WTC11 (cell line): ENCODE measurements around the gene SPDL1. TPM values are rescaled to one million over a fixed set of nuclear protein-coding genes. Genes with fewer than 3 reads are reported as not detected.

Source experiments
- ATAC-seq: fragments of 200-7000 bp; cut with Tn5 transposase; 2 replicates; pipeline ENCODE4 v1.10.0; 2021; ENCODE audit warnings: mild to moderate bottlenecking, moderate library complexity
- CTCF ChIA-PET: fragments of 300-600 bp; sonication (Branson Sonifier 250); formaldehyde crosslinking; loops from one replicate; lab custom pipeline; 2021; ENCODE audit warnings: antibody characterized with exemption; lab: Charles Lee
- POLR2A ChIA-PET: fragments of 350-600 bp; sonication (Branson Sonifier 250); formaldehyde crosslinking; loops from one replicate; lab custom pipeline; 2021; ENCODE audit warnings: antibody characterized with exemption; lab: Charles Lee
- DNase-seq: peaks from one replicate; pipeline ENCODE4 v3.0.0; 2021; ENCODE audit warnings: low spot score
- H3K27ac Mint-ChIP-seq: 2 replicates; pipeline ENCODE4 v1.8.0; 2021; ENCODE audit warnings: mixed read lengths
- H3K27me3 Mint-ChIP-seq: 2 replicates; pipeline ENCODE4 v1.8.0; 2021; ENCODE audit warnings: low read depth, mild to moderate bottlenecking, moderate library complexity, mixed read lengths
- H3K36me3 Mint-ChIP-seq: 2 replicates; pipeline ENCODE4 v1.8.0; 2021; ENCODE audit warnings: mixed read lengths
- H3K4me1 Mint-ChIP-seq: 2 replicates; pipeline ENCODE4 v1.8.0; 2022; ENCODE audit warnings: mixed read lengths
- H3K4me3 Mint-ChIP-seq: 2 replicates; pipeline ENCODE4 v1.8.0; 2021; ENCODE audit warnings: mild to moderate bottlenecking, moderate library complexity, mixed read lengths
- H3K9me3 Mint-ChIP-seq: 2 replicates; pipeline ENCODE4 v1.8.0; 2021; ENCODE audit warnings: mixed read lengths
- ATF1 ChIP-seq: sonication (generic); formaldehyde crosslinking; IDR thresholded peaks from 2 replicates; pipeline ENCODE4 v1.8.1; 2023; ENCODE audit warnings: mild to moderate bottlenecking, moderate library complexity, missing genetic modification reagents
- EMX1 ChIP-seq: fragments of 250-450 bp; sonication (Bioruptor Pico); IDR thresholded peaks from 2 replicates; pipeline ENCODE4 v1.8.0; 2021; ENCODE audit warnings: mild to moderate bottlenecking
- ETV6 ChIP-seq: sonication (generic); formaldehyde crosslinking; IDR thresholded peaks from 2 replicates; pipeline ENCODE4 v1.8.1; 2022; ENCODE audit warnings: mild to moderate bottlenecking, missing genetic modification reagents
- FOXP1 ChIP-seq: sonication (generic); formaldehyde crosslinking; IDR thresholded peaks from 2 replicates; pipeline ENCODE4 v1.8.0; 2022; ENCODE audit warnings: missing genetic modification reagents, mild to moderate bottlenecking, moderate library complexity, borderline replicate concordance
- GTF2I ChIP-seq: fragments of 250-450 bp; sonication (Bioruptor Pico); conservative IDR thresholded peaks from 2 replicates; pipeline ENCODE4 v1.4.0; 2021; ENCODE audit warnings: mild to moderate bottlenecking
- JAZF1 ChIP-seq: fragments of 250-450 bp; sonication (Bioruptor Pico); IDR thresholded peaks from 2 replicates; pipeline ENCODE4 v1.9.0; 2021; ENCODE audit warnings: moderate library complexity, mild to moderate bottlenecking, inconsistent platforms
- NR3C1 ChIP-seq: sonication (generic); formaldehyde crosslinking; conservative IDR thresholded peaks from 2 replicates; pipeline ENCODE4 v1.8.1; 2023; ENCODE audit warnings: low read depth, mild to moderate bottlenecking, missing genetic modification reagents
- RELA ChIP-seq: sonication (generic); formaldehyde crosslinking; IDR thresholded peaks from 2 replicates; pipeline ENCODE4 v1.8.1; 2022; ENCODE audit warnings: missing genetic modification reagents, mild to moderate bottlenecking, borderline replicate concordance
- TEAD1 ChIP-seq: sonication (generic); formaldehyde crosslinking; IDR thresholded peaks from 2 replicates; pipeline ENCODE4 v1.8.0; 2022; ENCODE audit warnings: mild to moderate bottlenecking, missing genetic modification reagents
- ZBTB21 ChIP-seq: sonication (generic); formaldehyde crosslinking; IDR thresholded peaks from 2 replicates; pipeline ENCODE4 v1.8.1; 2023; ENCODE audit warnings: mild to moderate bottlenecking, missing genetic modification reagents, borderline replicate concordance
- ZNF263 ChIP-seq: sonication (generic); formaldehyde crosslinking; IDR thresholded peaks from 2 replicates; pipeline ENCODE4 v1.8.1; 2022; ENCODE audit warnings: low read depth, mild to moderate bottlenecking, moderate library complexity, missing genetic modification reagents
- ZNF423 ChIP-seq: fragments of 250-450 bp; sonication (Bioruptor Pico); IDR thresholded peaks from 2 replicates; pipeline ENCODE4 v2.1.2; 2022; ENCODE audit warnings: mild to moderate bottlenecking, moderate library complexity
- ZNF671 ChIP-seq: fragments of 250-450 bp; sonication (Bioruptor Pico); IDR thresholded peaks from 2 replicates; pipeline ENCODE4 v1.8.0; 2021; ENCODE audit warnings: mild to moderate bottlenecking
- total RNA-seq: library from RNA; stranded (reverse); gene quantifications from 3 replicates; pipeline ENCODE4 v1.2.3, GENCODE V29; 2021
- TF ChIP-seq, protein P1 (sequence below): fragments of 250-450 bp; sonication (Bioruptor Pico); IDR thresholded peaks from 2 replicates; pipeline ENCODE4 v1.9.0; 2021; ENCODE audit warnings: mild to moderate bottlenecking, borderline replicate concordance
- TF ChIP-seq, protein P2 (sequence below): sonication (generic); formaldehyde crosslinking; conservative IDR thresholded peaks from 2 replicates; pipeline ENCODE4 v1.8.1; 2022; ENCODE audit warnings: mild to moderate bottlenecking, missing genetic modification reagents
- TF ChIP-seq, protein P3 (sequence below): sonication (generic); formaldehyde crosslinking; IDR thresholded peaks from 2 replicates; pipeline ENCODE4 v1.8.0; 2023; ENCODE audit warnings: mild to moderate bottlenecking, missing genetic modification reagents
- TF ChIP-seq, protein P4 (sequence below): sonication (generic); formaldehyde crosslinking; IDR thresholded peaks from 2 replicates; pipeline ENCODE4 v1.8.1; 2023; ENCODE audit warnings: mild to moderate bottlenecking, moderate library complexity, missing genetic modification reagents
- TF ChIP-seq, protein P5 (sequence below): fragments of 250-450 bp; sonication (Bioruptor Pico); conservative IDR thresholded peaks from 2 replicates; pipeline ENCODE4 v1.9.0; 2021; ENCODE audit warnings: mild to moderate bottlenecking
- TF ChIP-seq, protein P6 (sequence below): sonication (generic); formaldehyde crosslinking; IDR thresholded peaks from 2 replicates; pipeline ENCODE4 v1.8.1; 2023; ENCODE audit warnings: mild to moderate bottlenecking, missing genetic modification reagents

SPDL1 gene
- total RNA-seq, 1 experiment from 2014 or later = 35.1 TPM

DNA sequence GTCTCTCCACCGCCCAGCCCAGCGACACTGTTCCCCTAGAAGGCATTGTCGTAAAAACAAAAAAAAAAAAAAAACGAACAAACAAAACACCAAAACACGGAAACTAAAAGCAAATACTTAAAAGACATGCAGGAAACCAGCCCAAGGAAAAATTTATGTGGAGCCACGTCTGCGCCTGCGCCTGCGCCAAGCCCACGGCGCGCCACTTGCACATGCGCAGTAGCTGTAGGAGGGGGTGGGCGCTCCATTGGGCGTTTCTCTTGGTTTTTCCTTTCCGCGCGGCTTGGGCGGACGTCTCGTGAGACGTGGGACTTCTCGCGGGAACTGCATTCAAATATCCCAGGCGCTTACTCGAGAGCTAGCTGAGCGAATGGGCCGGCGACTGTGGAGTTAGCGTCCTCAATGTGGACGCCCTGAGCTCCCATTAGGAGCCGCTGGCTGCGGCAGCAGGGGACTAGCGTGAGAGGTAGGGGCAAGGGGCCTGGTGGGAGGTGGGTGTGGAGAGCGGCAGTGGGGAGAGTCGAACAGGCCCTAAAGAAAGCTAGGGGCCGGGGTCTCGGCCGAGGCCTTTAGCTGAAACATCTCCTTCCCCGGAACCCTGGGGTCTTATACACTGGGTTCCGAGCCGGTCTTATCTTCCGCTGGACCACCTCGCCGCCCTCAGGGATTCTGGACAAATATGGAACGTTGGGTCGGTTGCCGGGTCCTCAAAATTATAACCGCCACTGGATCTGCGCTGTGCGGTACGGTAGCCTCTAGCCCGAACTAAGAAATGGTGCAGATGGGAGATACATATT lies at the start of gene SPDL1 (continued):
- TF ChIP-seq, protein P1, sequence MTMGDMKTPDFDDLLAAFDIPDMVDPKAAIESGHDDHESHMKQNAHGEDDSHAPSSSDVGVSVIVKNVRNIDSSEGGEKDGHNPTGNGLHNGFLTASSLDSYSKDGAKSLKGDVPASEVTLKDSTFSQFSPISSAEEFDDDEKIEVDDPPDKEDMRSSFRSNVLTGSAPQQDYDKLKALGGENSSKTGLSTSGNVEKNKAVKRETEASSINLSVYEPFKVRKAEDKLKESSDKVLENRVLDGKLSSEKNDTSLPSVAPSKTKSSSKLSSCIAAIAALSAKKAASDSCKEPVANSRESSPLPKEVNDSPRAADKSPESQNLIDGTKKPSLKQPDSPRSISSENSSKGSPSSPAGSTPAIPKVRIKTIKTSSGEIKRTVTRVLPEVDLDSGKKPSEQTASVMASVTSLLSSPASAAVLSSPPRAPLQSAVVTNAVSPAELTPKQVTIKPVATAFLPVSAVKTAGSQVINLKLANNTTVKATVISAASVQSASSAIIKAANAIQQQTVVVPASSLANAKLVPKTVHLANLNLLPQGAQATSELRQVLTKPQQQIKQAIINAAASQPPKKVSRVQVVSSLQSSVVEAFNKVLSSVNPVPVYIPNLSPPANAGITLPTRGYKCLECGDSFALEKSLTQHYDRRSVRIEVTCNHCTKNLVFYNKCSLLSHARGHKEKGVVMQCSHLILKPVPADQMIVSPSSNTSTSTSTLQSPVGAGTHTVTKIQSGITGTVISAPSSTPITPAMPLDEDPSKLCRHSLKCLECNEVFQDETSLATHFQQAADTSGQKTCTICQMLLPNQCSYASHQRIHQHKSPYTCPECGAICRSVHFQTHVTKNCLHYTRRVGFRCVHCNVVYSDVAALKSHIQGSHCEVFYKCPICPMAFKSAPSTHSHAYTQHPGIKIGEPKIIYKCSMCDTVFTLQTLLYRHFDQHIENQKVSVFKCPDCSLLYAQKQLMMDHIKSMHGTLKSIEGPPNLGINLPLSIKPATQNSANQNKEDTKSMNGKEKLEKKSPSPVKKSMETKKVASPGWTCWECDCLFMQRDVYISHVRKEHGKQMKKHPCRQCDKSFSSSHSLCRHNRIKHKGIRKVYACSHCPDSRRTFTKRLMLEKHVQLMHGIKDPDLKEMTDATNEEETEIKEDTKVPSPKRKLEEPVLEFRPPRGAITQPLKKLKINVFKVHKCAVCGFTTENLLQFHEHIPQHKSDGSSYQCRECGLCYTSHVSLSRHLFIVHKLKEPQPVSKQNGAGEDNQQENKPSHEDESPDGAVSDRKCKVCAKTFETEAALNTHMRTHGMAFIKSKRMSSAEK (CRISPR knock-in tag) = no peak
- TF ChIP-seq FOXP1 (peak; percentile 51; the same call in 1 of the 2 replicates), NR3C1 (CRISPR knock-in tag) (no peak), EMX1 (no peak), ETV6 (peak; percentile 66), GTF2I (CRISPR knock-in tag) (peak; percentile 64; the same call in 1 of the 2 replicates), TEAD1 (0 out of 2 replicates have a peak, but pooled peaks have one; percentile 41), ZNF671 (CRISPR knock-in tag) (no peak)
- TF ChIP-seq, protein P2, sequence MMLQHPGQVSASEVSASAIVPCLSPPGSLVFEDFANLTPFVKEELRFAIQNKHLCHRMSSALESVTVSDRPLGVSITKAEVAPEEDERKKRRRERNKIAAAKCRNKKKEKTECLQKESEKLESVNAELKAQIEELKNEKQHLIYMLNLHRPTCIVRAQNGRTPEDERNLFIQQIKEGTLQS = no peak
- TF ChIP-seq, protein P3, sequence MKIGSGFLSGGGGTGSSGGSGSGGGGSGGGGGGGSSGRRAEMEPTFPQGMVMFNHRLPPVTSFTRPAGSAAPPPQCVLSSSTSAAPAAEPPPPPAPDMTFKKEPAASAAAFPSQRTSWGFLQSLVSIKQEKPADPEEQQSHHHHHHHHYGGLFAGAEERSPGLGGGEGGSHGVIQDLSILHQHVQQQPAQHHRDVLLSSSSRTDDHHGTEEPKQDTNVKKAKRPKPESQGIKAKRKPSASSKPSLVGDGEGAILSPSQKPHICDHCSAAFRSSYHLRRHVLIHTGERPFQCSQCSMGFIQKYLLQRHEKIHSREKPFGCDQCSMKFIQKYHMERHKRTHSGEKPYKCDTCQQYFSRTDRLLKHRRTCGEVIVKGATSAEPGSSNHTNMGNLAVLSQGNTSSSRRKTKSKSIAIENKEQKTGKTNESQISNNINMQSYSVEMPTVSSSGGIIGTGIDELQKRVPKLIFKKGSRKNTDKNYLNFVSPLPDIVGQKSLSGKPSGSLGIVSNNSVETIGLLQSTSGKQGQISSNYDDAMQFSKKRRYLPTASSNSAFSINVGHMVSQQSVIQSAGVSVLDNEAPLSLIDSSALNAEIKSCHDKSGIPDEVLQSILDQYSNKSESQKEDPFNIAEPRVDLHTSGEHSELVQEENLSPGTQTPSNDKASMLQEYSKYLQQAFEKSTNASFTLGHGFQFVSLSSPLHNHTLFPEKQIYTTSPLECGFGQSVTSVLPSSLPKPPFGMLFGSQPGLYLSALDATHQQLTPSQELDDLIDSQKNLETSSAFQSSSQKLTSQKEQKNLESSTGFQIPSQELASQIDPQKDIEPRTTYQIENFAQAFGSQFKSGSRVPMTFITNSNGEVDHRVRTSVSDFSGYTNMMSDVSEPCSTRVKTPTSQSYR = no peak

DNA sequence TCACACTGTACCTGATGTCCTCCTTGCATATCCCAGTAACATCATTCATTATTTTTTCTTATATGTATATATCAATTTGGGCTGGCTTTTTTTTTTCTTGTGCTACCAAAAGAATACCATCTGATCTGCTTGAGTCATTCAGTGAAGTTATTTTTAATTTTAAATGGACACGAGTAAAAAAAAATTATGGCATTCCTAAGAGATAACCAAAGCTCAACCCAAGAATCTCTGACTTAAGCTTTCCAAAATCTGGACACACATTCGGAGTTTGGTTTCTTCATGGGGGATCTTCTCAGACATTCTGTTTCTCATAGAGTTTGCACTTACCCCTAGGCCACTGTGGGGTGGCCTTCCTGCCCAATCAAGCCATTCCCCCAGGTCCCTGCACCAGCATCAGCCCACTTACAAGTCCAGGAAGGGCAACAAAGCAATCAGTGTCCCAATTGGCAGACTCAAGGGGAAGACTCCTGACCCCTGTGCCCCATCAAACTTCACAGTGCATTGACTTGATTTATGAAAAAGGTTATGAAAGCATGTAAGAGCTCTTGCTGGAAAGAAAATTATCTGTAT lies 49.2 kb upstream of the SPDL1 start:
- Mint-ChIP-seq H3K36me3 (no peaks in the 10 kb centered on the region), H3K4me1 (peaks cover 2% of the 10 kb centered on the region; the same call in 1 of the 2 replicates), H3K27ac (no peak overlapping the region), H3K9me3 (no peaks in the 10 kb centered on the region), H3K27me3 (no peaks in the 10 kb centered on the region), H3K4me3 (no peak overlapping the region)
- POLR2A ChIA-PET = no interaction called here
- CTCF ChIA-PET = no interaction called here
- DNase-seq (no peak), ATAC-seq (no peak)
- TF ChIP-seq ZBTB21 (CRISPR knock-in tag) (no peak), TEAD1 (no peak), RELA (CRISPR knock-in tag) (no peak), JAZF1 (no peak), ATF1 (CRISPR knock-in tag) (no peak), ZNF423 (CRISPR knock-in tag) (no peak), ZNF263 (no peak)
- TF ChIP-seq, protein P4, sequence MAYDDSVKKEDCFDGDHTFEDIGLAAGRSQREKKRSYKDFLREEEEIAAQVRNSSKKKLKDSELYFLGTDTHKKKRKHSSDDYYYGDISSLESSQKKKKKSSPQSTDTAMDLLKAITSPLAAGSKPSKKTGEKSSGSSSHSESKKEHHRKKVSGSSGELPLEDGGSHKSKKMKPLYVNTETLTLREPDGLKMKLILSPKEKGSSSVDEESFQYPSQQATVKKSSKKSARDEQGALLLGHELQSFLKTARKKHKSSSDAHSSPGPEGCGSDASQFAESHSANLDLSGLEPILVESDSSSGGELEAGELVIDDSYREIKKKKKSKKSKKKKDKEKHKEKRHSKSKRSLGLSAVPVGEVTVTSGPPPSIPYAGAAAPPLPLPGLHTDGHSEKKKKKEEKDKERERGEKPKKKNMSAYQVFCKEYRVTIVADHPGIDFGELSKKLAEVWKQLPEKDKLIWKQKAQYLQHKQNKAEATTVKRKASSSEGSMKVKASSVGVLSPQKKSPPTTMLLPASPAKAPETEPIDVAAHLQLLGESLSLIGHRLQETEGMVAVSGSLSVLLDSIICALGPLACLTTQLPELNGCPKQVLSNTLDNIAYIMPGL (CRISPR knock-in tag) = no peak
- TF ChIP-seq, protein P5, sequence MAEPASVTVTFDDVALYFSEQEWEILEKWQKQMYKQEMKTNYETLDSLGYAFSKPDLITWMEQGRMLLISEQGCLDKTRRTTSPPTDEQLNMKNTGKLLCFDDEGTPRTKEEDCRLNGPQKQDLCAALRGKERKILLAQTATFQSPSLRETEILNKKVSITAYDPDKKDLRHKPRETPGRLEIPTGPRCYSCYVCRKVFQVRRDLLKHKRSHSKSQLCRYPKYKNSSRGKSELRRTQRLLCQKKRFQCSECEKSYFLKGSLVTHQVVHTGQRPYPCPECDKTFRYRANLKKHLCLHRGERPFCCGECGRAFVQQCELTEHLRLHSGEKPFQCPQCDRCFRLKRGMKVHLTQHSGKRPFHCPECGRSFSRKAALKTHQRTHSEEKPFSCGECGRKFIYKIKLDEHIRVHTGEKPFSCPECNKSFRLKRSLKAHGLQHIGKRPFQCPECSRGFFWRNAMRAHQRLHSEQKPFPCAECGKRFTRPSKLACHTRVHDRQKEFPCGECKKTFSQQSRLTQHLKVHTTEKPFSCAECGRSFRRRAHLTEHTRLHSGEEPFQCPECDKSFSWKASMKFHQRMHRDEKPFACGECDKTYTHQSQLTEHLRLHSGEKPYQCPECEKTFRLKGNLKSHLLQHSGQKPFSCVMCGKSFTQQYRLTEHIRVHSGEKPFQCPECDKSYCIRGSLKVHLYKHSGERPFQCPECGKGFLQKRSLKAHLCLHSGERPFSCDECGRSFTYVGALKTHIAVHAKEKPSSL (CRISPR knock-in tag) = no peak
- TF ChIP-seq, protein P6, sequence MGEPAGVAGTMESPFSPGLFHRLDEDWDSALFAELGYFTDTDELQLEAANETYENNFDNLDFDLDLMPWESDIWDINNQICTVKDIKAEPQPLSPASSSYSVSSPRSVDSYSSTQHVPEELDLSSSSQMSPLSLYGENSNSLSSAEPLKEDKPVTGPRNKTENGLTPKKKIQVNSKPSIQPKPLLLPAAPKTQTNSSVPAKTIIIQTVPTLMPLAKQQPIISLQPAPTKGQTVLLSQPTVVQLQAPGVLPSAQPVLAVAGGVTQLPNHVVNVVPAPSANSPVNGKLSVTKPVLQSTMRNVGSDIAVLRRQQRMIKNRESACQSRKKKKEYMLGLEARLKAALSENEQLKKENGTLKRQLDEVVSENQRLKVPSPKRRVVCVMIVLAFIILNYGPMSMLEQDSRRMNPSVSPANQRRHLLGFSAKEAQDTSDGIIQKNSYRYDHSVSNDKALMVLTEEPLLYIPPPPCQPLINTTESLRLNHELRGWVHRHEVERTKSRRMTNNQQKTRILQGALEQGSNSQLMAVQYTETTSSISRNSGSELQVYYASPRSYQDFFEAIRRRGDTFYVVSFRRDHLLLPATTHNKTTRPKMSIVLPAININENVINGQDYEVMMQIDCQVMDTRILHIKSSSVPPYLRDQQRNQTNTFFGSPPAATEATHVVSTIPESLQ (CRISPR knock-in tag) = no peak
